IPS-11a (cell line): ENCODE results near the gene BTBD7.

ENCODE experiments used
- H3K4me3 ChIP-seq: one replicate; pipeline ENCODE4 v1.5.1; 2013; ENCODE audit warnings: low read depth, low read length, control low read depth

Gene BTBD7

DNA sequence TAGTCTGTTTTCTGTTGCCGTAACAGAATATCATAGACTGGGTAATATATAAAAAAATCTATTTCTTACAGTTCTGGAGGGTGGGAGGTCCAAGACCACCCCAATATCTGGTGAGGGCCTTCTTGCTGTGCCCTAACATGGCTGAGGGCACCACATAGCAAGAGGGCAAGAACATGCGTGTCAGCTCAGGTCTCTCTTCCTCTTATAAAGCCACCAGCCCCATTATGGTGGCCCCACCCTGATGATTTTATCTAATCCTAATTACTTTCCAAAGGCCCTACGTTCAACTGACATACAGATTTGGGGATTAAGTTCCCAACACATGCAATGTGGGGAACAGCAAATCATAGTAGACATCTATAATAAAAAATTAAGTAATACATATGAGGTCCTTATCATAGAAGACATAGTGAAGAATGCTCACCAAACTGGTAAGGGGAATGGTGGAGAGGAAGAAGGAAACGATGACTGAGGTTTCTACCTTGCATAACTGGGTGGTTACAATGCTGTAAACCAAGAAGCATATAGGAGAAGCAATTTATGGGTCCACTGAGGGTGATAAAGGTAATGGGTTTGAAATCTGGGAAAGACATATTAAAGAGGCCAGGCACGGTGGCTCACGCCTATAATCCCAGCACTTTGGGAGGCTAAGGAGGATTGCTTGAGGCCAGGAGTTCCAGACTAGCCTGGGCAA, 27.0 kb downstream of the BTBD7 start:
- no peak overlapping the region for H3K4me3 ChIP-seq

DNA sequence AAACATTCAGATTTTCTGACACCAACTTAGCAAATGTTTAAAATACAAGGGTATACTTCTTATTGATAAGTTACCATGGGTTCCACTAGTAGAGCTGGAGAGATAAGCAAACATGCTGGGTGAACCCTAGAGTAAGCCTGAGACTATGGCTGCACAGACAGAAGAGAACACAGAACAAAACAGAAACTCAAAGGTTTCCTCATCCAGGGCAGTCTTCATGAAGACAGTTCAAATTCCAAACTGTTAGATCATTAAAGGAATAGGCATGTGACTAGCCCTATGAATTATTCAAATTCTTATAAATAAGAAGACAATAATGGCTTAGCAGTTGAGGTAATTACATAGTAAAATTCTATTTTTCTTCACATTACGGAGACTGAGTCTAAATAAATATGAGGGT, 28.1 kb downstream of the BTBD7 start:
- H3K4me3 ChIP-seq = no peak overlapping the region

DNA sequence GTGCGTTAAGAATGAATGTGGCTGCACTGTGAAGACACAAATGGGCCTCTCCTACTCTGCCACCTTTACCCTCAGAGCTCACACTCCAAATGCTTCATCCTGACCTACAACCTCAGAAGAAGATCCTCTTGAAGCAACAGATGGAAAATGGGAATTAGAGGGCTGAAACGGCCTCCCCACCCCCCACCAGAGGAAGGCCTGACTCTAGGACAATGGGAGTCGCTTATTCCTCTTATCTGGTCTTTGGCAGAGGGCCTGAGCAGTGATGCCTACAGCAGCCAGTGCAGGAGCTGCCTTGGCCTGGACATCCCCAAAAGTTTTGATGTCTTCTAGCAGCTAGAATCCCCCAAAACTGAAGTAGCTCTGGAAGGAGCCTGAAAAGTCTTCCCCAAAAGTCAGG, 29.2 kb downstream of the BTBD7 start:
- H3K4me3 ChIP-seq = no peak overlapping the region

- H3K4me3 ChIP-seq = no peak overlapping the region
These were observed 29.9 kb downstream of the BTBD7 start for GRCh38 chr14:93302688-93303581.

DNA sequence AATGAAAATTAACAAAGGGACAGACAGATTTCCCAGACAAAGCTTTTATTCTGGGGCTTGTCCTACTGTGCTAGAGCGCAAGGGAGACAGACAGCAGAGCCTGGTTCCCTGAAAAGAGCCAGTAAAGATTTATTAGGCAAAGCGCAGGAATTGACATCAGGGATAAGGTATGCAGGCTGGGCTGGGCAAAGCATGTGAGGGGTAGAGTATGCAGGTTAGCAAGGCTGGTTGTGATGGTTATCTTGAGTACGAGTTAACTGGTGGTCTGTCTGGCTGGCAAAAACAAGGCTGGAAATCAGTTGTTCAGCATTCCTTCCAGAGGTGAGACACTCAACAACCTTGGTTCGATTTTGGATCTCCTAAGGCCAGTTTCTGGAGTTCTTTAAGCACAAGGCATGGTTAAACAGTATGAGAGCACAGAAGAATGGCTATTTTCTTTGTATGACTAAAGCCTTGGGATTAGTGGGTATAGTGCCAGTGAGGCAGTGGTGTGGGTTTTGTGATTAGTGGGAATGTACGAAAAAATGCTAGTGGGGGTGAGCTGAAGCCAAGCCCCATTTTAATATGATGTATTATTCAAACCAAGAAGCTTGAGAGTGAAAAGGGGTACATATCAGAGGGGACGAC, 30.9 kb downstream of the BTBD7 start:
- H3K4me3 ChIP-seq = no peak overlapping the region

- no peak overlapping the region for H3K4me3 ChIP-seq
These were observed 33.0 kb downstream of the BTBD7 start for GRCh38 chr14:93299866-93300265.

DNA sequence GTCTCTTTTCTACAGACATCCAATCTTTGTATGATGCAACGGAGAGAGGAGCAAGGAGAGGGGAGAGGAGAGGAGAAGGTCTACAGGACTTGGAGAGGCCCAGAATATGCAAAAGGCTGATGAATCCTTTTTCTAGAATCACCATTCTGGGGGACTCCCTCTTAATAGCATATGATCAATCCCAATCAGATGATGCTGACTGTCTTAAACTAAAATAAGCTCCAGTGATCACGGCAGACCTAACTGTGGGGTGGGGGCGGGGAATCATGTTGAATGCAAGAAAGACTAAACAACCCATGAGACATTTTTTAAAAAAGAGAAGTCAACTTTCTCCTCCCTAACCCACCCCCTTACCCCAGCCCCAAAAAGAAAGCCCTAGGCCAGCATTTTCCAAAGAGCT, 33.4 kb downstream of the BTBD7 start:
- H3K4me3 ChIP-seq = no peak overlapping the region

GRCh38 chr14:93295541-93296220, 37.2 kb downstream of the BTBD7 start:
- no peak overlapping the region for H3K4me3 ChIP-seq

DNA sequence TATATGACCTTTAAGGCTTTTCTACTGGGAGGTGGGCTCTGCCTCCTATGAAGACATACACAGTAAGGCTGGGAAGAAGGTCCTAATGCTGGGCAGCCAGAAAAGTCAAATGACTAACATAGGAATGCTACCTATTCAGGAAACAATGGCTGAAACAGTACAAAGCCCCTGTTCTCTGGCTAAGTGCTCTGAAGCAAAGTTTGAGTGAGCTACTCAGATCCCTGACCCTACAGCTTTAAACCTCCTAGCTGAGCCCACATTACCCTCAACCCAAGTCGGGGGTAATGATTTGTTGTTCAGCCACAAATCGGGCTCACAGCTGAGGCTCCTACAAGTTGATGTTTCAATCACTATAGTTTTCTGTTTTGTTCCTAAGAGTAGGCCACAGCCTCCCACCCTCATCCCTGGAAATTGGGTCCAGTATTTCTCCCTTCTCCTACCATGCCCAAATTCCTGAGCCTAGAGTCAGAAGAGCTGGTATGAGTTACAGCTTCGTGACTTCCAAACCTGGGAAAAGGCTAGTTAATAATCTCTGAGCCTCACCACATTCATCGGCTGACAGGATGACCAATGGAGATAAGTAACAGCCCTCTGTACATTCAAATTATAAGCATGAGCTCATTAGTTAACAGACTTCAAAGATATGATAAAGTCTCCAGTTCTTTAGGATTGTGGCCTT, 46.5 kb downstream of the BTBD7 start:
- no peak overlapping the region for H3K4me3 ChIP-seq

GRCh38 chr14:93285044-93285443, 47.8 kb downstream of the BTBD7 start:
- H3K4me3 ChIP-seq = no peak overlapping the region

DNA sequence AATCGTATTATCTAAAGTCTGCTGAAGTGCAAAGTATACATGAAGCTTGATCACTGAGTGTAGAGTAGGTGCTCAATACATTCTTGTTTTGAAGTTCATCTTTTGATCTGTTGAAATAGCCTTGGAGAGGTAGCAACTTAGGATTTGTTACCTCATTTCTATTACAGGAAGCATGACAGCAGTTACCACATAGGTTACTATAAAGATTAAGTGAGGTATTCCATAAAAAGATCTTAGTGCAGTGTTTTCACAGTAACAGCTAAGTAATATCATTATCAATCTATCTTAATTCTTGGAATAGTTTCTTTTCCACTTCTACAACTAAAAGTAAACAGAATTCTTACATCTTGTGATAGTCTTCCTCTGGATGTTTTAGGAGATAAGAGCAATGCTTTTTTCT, 50.9 kb downstream of the BTBD7 start:
- H3K4me3 ChIP-seq = no peak overlapping the region

DNA sequence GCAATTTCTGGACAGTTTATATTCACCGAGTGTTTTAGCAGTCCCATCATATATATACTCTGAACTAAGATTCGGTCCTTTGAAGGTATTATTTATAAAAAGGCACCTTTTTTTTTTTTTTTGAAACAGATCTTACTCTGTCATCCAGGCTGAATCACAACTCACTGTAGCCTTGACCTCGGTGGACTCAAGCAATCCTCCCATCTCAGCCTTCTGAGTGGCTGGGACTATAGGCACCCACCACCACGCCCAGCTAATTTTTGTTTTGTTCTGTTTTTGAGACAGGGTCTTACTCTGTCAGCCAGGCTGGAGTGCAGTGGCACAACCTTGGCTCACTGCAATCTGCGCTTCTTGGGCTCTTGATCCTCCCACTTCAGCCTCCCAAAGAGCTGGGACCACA, 52.1 kb downstream of the BTBD7 start:
- no peak overlapping the region for H3K4me3 ChIP-seq

- no peak overlapping the region for H3K4me3 ChIP-seq
These were observed 56.7 kb downstream of the BTBD7 start for GRCh38 chr14:93276031-93276716.

DNA sequence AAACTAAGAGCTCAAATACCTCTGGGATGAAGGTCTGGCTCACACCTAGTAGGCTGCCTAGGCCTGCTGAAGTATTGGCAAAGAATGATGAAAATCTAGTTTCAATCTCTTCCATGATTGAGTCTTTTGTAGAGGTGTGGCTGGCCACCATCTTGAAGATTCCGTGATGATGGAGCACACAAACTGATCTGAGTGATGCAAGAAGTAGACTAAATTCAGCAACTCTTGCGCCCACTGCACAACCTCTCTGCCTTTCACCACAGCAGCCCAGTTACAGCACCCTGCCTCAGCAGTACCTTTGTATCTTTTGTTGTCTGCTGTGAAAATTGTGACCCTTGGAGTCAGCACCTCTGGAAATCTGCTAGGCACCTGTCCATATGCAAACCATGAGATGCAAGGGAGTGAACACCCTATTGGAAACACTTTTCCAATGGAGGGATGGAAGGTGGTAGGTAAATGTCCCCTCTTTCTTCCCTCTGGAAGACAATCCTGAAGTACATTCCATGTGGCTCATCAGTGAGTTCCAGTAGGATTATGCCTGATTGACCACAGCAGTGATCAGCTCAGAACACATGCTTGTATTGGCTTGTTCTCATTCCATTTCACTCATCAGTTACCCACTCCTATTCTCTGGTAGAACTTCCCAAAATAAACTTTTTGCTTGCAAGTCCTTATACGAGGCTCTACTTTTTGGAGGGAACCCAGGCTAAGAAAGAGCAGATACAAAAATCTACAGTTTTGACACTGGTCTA, 58.6 kb downstream of the BTBD7 start:
- H3K4me3 ChIP-seq = no peak overlapping the region

GRCh38 chr14:93271111-93271510, 61.7 kb downstream of the BTBD7 start:
- H3K4me3 ChIP-seq = no peak overlapping the region

DNA sequence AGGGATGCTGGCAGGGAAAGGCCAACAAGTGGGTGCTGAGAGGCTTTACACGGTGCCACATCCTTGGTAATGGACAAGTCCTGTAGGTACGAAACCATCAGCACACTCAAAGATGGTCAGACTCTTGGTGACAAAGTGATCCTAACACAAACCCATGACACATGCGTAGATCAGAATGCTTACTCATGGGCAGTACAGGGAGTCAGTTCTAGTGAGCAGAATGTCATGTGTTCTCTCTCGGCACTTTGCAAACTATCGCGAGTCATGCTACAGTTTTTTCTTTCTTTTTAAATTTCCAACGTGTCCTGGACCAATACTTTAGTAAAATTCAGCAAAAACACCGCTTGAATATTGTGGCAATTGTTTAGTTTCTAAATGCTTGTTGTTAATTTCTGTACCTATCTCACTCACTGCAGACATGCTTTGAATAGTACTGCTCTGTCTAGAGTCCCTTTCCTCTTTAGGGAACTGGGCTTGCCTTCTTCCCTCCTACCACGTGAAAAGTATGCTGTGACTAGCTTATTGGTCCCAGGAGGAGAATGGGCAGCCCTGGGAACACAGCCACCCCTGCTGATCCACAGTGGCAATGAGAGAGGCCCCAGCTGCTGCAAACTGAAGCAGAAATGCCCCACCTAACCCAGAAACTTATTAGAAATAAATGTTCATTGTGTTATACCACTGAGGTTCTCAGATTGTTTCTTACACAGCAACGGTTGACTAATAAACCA, 63.3 kb downstream of the BTBD7 start:
- H3K4me3 ChIP-seq = no peak overlapping the region

GRCh38 chr14:93268406-93268805, 64.4 kb downstream of the BTBD7 start:
- H3K4me3 ChIP-seq = no peak overlapping the region

DNA sequence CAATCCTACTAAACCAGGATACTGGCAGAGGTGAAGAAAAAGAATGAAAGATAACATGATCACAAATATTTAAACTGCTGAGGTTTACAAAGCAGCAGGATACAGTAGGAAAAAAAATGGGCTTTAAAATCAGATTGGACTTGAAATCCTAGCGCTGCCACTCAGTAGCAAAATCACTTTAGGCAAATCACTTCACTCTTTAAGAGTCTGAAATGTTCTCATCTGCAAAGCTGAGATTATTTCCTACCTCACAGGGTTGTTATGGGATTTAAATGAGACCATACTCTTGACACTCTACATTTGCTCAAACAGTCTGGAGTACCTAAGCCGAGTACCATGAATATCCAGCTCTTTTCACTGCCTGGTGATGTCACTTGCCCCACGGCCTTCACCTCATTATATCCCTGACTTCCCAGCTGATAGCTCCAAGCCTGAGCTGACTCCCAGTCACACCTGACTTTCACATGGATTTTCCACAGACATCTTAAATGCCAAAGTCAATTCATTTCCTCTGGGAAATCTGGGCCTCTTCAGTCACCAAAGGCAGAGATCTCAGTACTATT, 65.6 kb downstream of the BTBD7 start:
- H3K4me3 ChIP-seq = no peak overlapping the region

DNA sequence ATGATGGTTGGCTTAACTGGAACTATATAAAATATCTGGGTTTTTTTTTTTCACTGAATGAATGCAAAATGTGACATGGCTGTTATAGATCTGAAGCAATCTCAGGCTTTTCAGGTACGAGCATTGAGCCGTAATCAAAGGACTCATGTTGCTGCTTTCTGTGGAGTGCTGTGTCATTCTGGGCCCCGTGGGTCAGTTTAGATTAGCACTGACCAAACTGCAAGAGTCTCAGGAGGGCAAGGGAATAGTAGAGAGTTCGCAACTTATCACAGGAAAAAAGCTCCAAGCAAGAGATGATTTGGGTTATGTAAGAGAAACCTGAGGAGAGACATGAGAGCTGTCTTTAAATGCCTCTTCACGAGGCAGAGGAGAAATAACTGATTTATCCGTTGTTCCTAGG, 66.7 kb downstream of the BTBD7 start:
- H3K4me3 ChIP-seq = no peak overlapping the region
